GM18873 (cell line): Measurements from ENCODE around the gene CDK15.
"Not testable (repeated sequence)": the region's sequence is repeated elsewhere in the genome, so short reads cannot be mapped to it uniquely, and the experiment has no call there.

Experiments used
- ATAC-seq: cut with Tn5 transposase; IDR thresholded peaks from one replicate; pipeline ENCODE4 v1.9.1; 2021; ENCODE audit warnings: mild to moderate bottlenecking, moderate library complexity, moderate number of reproducible peaks; ENCODE audit not compliant: unreplicated experiment, low FRiP score

Gene CDK15

DNA sequence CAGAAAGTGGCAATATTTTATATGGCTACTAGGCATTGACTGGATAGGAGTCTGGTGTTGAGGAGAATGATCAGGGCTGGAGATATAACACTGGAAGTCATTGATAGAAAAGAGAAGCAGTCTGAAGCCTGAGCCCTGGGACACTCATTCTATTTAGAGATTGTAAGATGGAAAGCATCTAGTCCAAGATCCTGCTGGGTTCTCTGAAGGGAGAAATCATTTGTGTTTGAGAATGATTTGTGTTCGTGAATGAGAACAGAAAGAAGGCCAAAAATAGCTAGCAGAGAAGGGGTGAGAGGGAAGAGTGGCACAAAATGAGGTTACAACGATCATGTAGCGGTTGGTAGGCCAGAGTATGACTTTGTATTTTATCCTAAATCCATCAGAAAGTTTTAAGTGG lies 18.0 kb upstream of the CDK15 start:
- no peak for ATAC-seq

DNA sequence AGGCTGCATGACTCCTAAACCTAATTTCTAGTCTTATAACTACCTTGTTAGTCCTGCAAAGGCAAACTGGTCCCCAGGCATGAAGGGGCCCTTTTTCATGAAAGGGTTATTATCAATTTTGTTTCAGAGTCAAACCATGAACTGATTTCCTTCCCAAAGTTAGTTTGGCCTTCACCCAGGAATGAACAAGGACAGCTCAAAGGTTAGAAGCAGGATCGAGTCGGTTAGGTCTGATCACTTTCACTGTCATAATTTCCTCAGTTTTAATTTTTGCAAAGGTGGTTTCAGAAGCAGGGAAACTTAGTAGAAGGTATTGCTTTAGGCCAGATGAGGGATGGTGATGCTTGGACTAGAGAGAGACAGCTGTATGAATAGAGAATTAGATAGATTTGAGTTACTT lies 16.9 kb upstream of the CDK15 start:
- no peak for ATAC-seq

DNA sequence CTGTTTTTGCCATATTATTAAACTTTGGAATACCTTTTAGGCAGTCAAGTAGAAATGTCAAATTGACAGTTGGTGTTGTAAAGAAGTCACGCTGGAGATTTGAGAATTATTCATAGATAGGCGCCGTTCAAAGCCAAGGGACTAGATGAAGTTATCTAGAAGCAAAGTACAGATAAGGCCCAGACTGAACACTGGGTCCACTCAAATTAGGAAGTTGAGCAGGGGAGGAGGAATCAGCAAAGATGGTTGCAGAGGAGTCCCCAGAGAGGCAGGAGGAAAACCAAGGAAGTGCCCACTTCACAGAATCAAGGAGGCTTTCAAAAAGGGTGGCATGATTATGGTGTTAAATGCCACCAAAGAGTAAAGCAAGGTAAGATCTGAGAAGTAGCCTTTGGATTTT lies 16.0 kb upstream of the CDK15 start:
- ATAC-seq, result no peak

DNA sequence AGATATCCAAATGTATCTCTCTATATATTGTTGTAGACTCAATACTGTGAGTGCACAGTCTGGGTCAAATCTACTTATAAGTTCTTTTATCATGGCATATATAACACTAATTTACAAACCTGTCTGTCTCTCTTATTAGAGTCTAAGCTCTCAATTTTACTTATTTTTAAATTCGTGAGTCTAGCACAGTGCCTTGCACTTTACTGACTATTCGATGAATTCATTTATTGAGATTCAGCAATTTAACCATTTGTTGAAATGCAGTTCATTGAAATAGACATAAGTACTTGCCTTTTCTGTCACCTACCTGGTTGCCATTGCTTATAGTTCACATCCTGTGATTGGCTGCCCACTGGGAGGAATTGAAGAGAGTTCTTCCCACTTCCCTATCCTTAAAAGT lies 15.3 kb upstream of the CDK15 start:
- ATAC-seq, result no peak

DNA sequence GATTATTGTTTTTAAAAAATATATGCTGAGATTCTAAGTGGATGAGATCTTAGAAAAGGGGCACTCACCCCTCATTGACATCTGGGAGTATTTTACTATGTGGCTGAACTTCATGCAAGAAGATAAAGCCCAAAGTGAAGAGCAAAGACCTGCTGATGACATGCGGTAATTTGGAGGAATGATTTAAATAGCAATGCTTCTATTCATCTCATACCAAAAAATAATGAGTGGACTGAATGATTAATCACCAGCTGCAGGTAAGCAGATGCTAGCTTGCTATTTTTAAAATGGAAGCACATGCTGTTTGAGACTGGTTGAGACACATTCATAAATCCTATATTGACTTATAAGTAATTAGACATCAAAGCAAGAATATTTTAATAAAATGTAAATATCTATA lies 12.7 kb upstream of the CDK15 start:
- no peak for ATAC-seq

DNA sequence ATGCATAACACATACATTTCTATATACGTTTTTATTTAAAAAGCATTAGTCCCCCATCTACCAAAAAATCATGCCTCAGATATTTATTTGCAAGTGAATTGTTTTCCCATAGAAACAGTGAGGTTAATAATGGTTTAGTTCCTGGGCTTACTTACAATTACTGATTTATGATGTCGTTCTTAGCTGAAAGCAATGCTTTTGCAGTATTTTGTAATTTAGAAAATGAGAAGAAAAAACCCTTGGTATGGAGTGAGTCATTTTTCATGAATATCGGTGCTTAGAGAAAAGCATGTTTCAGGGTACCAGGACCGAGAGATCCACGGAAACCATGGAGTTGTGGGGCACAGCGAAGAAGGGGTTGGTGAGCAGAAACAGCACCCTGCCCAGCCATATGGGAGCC lies 12.0 kb upstream of the CDK15 start:
- ATAC-seq, result no peak

DNA sequence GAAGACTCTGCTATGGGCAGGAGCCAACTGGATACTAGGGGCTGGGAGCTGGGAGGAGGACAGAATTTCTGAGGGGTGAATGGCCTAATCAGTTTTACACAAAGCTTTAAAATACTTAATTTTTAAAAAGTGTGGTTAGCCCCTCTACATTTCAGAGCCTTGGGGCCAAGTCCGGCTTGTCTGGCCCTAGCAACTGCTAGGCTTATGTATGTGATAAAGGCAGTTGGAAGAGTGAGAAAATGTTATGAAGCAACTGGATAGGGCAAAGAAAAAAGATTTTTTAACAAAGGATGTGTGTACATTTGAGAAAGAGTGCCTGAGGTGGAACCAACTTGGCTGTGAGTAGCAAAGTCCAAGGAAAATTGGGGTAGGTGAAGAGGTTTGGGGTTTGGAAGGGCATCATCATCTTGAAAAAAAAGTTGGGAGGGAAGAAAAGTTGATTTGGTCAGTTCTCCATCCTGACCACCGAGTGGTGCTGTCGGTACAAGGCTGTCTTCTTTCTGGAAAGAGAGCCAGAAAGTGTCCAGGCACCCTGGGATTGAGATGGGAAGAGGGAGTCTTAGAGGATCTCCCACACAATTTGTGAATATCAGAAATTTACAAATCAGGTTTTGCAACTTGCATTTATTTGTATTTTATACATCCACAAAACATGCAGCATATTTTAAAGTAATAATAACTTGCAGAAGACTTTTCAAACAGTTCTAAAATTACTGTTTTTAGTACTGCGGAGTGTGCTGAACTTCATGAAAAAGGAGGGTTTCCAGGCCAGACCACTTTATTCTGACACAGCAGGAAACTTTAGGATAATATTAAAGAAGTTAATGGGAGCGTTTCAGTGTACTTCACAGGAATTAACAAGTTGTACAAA lies 10.5 kb upstream of the CDK15 start:
- ATAC-seq, result no peak

DNA sequence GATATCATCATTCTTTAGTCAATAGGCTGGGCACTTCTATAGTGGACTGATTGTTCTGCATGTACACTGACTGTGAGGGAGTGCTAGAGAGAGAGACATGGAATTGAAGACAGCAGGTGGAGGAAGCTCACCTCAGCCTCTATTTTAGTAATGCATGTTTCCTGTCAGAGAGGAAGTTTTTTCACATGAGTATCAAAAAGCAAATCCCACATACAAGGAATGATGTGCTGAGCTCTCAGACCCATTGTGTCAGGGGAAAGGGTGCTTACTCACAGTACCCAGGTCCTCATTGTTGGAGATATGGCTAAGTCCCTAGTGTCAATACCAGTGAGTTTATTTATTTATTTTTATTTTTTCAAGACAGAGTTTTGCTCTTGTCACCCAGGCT lies 9.9 kb upstream of the CDK15 start:
- no peak for ATAC-seq

DNA sequence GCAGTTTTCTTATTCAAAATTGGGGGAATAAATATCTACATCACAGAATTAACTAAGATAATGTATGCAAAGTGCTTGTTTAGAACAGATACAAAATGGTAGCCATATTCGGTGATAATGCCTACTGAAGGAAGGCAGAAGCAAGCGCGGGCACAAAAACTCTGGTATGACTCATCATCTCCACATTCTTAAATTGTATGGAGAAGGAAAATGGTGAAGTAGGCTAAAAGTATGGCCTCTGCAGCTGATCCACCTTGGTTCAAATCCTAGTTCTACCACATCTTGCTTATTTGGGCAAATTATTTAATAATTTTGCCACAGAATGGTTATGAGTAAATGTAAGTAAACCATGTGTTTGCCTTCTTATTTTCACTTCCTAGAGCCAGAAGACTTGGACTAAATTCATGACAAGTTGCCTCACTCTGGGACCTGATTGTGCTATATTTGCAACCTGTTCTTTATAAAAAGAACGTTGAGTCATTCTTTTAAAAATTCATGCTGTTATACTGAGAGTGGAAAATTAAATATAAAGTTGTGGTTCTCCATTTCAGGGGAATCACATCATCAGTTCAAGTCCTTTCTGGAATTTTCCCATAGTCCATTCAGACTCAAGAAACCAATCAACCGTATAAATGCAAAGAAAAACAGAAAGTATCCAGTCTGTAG lies 9.0 kb upstream of the CDK15 start:
- no peak for ATAC-seq

DNA sequence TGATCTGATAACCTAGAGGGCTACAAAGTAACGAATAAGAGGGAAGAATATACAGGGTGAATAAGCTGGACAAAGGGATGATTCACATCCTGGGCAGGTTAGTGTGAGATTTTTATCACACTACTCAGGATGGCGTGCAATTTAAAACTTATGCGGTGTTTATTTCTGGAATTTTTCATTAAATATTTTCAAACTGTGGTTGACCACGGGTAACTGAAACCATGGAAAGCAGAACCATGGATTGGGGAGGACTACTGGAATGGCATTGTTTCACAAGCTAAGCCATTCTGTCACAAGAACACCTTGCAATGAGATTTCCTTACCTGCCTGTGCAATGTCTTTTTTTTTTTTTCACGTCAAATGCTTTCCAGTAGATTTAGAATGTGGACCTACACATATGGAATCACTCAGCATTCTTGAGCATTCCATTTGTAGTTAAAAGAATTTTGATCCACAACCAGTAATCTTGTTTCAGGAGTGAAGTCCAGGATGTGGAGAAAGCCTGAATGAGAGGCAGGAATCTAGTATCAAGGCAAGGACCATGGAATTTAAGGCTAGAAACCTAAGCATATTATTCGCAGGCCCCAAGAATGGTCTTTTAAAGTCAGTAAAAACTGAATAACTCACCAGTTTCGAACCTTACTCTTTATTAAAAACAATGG lies 8.0 kb upstream of the CDK15 start:
- no peak for ATAC-seq

DNA sequence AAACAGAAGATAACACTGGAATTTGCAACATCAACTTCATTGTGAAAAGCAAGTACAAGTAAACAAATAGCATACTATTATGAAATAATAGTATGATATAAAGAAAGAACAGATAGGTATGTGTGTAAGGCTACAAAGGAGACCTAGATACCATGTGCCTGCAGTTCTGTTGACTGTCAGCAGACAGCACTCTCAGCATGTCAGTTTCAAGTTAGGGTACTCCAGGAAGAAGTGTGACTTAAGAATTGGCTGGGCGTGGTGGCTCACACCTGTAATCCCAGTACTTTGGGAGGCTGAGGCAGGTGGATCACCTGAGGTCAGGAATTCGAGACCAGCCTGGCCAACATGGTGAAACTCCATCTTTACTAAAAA lies 7.4 kb upstream of the CDK15 start:
- ATAC-seq, result not testable (repeated sequence)

DNA sequence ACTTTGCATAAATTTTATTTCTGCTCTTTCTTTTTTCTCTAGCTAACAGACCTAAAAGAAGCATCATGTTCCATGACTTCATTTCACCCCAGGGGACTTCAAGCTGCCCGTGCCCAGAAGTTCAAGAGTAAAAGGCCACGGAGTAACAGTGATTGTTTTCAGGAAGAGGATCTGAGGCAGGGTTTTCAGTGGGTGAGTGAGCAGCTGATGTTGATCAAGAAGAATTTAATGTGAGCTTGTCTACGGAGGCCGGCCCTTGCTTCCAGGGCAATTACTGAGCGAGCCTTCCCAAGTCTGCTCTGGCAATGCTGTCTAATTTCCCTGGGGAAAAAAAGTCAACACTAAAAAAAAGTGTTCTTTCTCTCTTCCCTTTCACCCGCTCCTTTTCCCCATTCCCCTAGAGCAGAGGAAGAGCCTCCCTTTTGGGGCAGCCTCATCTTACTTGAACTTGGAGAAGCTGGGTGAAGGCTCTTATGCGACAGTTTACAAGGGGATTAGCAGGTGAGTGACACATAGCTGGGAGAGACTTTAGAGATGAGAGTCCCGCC lies 1.2 kb downstream of the CDK15 start:
- ATAC-seq, result no peak

DNA sequence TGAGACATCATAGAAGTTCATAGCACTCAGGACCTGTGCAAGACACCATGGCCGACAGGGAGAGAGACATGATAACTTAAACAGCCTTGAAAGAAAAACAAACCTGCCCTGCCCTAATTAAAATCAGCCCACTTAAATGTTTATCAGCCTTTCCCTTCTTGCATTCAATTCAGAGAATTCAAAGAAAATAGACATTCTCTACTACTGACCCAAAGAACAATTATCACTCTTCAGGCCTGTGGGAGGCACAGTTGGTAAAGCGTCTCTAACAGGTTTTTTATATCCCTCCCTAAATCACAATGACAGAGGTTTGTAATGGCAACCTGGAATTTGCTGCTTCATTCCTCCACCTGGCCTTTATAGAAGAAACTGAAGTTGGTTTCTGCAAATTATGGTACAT lies 1.7 kb downstream of the CDK15 start:
- no peak for ATAC-seq

DNA sequence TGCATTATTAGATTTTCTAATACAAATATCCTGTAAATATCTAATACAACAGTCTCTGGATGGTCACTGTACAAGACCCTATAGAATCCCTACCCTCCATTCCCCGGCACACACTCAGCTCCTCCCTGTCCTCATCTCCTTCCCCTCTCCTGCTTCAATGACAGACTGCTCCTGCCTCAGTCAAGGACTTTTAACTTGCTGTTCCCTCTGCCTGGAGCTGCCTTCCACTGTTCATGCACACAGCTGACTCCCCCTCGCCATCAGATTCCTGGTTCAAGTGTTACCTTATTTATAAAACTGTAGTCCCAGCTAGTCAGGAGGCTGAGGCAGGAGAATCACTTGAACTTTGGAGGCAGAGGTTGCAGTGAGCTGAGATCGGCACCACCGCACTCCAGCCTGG lies 3.3 kb downstream of the CDK15 start:
- ATAC-seq, result no peak

DNA sequence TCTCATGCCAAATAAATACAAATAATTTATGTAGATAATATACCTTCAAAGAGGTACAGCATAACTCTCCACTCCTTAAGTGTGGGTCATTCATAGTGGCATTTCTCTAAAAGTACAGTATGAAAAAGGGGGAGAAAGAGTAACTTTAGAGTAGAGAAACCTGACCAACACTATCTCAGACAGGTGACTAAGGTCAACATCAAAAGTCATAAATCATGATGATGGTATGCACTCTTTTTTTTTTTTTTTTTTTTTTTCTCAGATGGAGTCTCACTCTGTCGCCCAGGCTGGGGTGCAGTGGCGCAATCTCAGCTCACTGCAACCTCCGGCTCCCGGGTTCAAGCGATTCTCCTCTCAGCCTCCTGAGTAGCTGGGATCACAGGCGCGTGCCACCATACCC lies 4.3 kb downstream of the CDK15 start:
- ATAC-seq, result not testable (repeated sequence)

DNA sequence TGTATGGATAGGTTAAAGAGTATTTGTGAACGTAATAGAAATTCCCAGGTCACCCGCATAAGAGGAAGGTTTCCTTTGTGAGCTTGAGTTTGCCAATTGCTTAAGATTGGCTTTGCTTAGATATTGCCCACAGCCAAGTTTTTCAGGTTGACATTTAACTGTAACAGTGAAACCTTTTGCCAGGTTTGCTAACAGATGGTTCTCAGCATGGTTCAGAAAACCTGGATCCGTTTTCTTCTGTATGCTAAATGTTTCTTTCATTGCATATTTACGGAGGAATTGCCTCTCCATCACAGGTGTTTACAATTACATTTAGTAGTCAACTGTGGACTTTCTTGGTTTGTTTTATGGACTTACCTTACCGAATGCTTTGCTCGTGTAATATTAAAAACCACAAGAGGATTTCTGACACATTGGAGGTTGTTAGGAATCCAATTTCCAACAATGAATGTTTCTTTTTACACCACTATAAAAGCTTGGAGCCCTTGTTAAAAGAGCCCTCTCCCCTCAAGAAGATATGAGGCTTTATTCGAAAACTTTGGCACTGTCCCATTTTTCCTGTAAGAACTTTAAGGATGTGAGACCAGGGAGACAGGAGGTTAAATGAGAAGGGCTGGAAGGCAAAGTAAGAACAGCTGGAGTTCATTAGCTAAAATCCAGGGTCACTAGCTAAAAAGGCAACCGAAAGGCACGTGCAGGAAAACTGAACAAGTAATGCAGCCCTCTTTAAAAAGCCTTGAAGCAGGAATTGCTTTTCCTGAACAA lies 7.8 kb downstream of the CDK15 start:
- no peak for ATAC-seq

DNA sequence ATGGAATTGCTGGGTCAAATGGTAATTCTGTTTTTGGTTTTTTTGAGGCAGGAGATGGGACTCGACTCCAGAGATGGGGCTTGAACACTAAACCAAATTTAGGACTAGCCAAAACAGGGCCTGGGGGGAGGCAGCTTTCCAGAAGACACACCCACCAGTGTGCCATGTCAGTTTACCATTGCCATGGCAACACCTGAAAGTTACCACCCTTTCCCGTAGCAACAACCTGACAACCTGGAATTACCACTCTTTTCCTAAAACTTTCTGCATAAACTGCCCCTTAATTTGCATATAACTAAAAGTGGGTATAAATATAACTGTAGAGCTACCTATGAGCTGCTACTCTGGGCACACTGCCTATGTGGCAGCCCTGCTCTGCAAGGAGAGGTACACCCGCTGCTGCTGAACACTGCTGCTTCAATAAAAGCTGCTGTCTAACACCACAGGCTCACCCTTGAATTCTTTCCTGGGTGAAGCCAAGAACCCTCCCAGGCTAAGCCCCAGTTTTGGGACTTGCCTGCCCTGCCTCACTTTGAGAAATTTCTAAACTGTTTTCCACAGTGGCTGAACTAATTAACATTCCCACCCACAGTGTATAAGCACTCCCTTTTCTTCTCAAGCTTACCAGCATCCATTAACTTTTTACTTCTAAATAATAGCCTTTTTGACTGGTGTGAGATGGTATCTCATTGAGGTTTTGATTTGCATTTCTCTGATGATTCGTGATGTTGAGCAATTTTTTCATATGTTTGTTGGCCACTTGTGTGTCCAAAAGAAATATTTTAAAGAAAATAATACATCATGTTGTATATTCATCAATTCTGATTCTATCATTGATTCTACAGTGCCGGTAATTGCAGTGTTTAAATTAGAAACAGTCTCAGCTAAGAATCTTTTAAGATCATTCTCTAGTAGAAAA lies 10.6 kb downstream of the CDK15 start:
- ATAC-seq, result no peak

DNA sequence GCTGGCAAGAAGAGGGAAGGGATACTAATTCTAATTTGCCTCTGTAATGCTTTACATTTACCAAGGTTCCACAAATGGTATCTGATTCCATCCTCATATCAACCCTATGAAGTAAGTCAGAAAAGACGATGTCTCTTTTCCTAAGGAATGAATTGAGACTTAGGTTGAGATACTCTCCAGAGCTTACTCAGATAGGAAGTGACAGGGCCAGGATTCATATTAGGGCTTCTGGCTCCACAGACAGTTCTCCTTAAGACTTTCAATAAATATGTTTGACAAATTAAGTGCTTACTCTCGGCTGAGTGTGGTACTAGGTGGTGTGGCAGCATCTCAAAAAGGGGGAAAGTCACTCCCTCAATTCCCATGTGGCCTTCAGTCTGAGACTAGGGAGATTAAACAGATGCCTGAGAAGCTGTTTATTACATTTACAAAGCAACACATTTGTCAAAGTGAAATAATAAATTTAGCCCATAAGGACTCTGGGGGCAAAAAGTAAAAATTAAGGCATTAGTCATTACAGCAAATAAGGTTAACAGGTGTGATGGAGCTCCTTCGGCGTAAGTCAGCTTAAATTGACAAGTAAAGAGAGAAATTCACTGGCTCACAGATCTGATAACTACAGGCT lies 14.2 kb downstream of the CDK15 start:
- ATAC-seq, result no peak

DNA sequence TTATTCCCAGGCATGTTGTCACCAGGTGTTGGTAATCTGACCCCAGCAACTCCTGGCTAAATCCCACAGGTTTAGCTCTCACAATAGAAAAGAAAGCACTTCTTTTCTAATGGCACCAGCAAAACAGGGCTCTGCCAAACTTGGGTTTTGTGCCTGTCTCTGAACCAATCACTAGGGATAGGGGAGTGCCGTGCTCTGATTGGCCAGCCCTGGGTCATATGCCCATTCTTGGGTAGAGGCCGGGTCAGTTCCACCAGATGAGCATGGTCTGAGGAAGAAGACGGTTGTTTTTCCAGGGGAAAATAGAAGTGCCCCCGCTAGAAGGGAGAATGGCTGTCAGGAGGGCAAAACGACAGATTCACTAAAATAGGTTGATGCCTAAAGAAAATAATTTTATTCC lies 14.7 kb downstream of the CDK15 start:
- no peak for ATAC-seq
